K562 (cell line): ENCODE results near the gene CCN5. TPM values are rescaled to one million over a fixed set of nuclear protein-coding genes. Genes with fewer than 3 reads are reported as not detected.

ENCODE experiments used
- ATAC-seq: fragments of 200-7000 bp; cut with Tn5 transposase; 3 replicates; pipeline ENCODE4 v1.9.1; 2020; ENCODE audit warnings: moderate library complexity
- BruUV-seq: library from RNA; stranded (reverse); fragments of 400-500 nt; replicated peaks from 2 replicates; lab custom pipeline; 2021; lab: Mats Ljungman, UMichigan
- CTCF ChIA-PET: fragments of 300-600 bp; formaldehyde crosslinking; extraction: SDS; loops from one replicate; lab custom pipeline; 2021; ENCODE audit warnings: low intra/inter-chr PET ratio; lab: Yijun Ruan, JAX
- POLR2A ChIA-PET: fragments of 300-600, 350-650 bp; sonication (Branson Sonifier 250); formaldehyde crosslinking; extraction: SDS; loops from one replicate; lab custom pipeline; 2021; ENCODE audit warnings: antibody characterized with exemption, inconsistent platforms; lab: Yijun Ruan, JAX
- DNase-seq, 4 experiments: peaks; one replicate each; pipeline versions ENCODE4 v3.0.0 to v3.0.0-alpha.2; 2011 to 2018; ENCODE audit warnings: low spot score in 3 of 4, mixed read lengths in 3 of 4; ENCODE audit errors: extremely low read depth in 1 of 4
- FAIRE-seq: peaks from 2 replicates; lab custom pipeline; 2011; peaks lifted over from hg19 to GRCh38; lab: Jason Lieb, UNC
- H2AFZ ChIP-seq: 2 replicates; pipeline ENCODE4 v1.6.0; 2011; ENCODE audit warnings: low read depth, low read length, control low read depth, inconsistent platforms
- H3K27ac ChIP-seq: fragments of 200-600 bp; 3 replicates; pipeline ENCODE4 v1.8.0; 2011; ENCODE audit warnings: low read depth, mild to moderate bottlenecking, control low read depth, inconsistent platforms, low read length, moderate library complexity, mixed read lengths; ENCODE audit errors: extremely low read depth
- H3K27me3 ChIP-seq, 2 experiments: fragments of 300-600 bp in 1 of 2; 2 replicates in 1 of 2; 3 replicates in 1 of 2; pipeline versions ENCODE4 v1.6.0 to v1.8.0; 2011; ENCODE audit warnings: inconsistent platforms in 2 of 2, low read length in 2 of 2, mild to moderate bottlenecking in 1 of 2, mixed read lengths in 1 of 2, moderate library complexity in 1 of 2; ENCODE audit not compliant: control insufficient read depth in 2 of 2, insufficient read depth in 2 of 2
- H3K36me3 ChIP-seq: fragments of 300-600 bp; 3 replicates; pipeline ENCODE4 v1.8.0; 2011; ENCODE audit warnings: mild to moderate bottlenecking, low read length, inconsistent platforms; ENCODE audit not compliant: control insufficient read depth, insufficient read depth
- H3K4me1 ChIP-seq, 2 experiments: fragments of 200-600 bp in 1 of 2; replicated peaks in 1 of 2; 2 replicates in 1 of 2; 3 replicates in 1 of 2; pipeline versions ENCODE4 v1.5.1 to v1.8.0; 2011; ENCODE audit warnings: inconsistent platforms in 2 of 2, low read length in 2 of 2, mild to moderate bottlenecking in 1 of 2, mixed read lengths in 1 of 2, moderate library complexity in 1 of 2; ENCODE audit not compliant: control insufficient read depth in 2 of 2, insufficient read depth in 2 of 2
- H3K4me2 ChIP-seq: 2 replicates; pipeline ENCODE4 v1.6.1; 2011; ENCODE audit warnings: low read length, control low read depth, inconsistent platforms, mixed read lengths; ENCODE audit not compliant: insufficient read depth
- H3K4me3 ChIP-seq: fragments of 200-600 bp; sonication (generic), shearing (Covaris generic); 2 replicates; pipeline ENCODE4 v1.5.1; 2016; ENCODE audit warnings: control low read depth, inconsistent platforms
- H3K79me2 ChIP-seq: fragments of 200-600 bp; 3 replicates; pipeline ENCODE4 v1.8.0; 2011; ENCODE audit warnings: low read length, inconsistent platforms; ENCODE audit not compliant: control insufficient read depth, insufficient read depth
- H3K9ac ChIP-seq, 2 experiments: 2 replicates each; pipeline versions ENCODE4 v1.6.0 to v1.6.1; 2011; ENCODE audit warnings: low read depth in 2 of 2, low read length in 2 of 2, control low read depth in 1 of 2, inconsistent platforms in 1 of 2, mild to moderate bottlenecking in 1 of 2, mixed read lengths in 1 of 2; ENCODE audit not compliant: insufficient read depth in 1 of 2
- H3K9me1 ChIP-seq: one replicate; pipeline ENCODE4 v1.6.0; 2011; ENCODE audit warnings: inconsistent platforms, mild to moderate bottlenecking, low read length, moderate library complexity; ENCODE audit not compliant: control insufficient read depth, insufficient read depth
- H3K9me3 ChIP-seq: replicated peaks from 2 replicates; pipeline ENCODE4 v1.5.1; 2011; ENCODE audit warnings: low read depth, low read length, inconsistent platforms; ENCODE audit not compliant: control insufficient read depth, insufficient read depth
- H4K20me1 ChIP-seq: replicated peaks from 2 replicates; pipeline ENCODE4 v1.6.1; 2011; ENCODE audit warnings: low read length, inconsistent platforms, mixed read lengths; ENCODE audit not compliant: control insufficient read depth, insufficient read depth
- ARID1B ChIP-seq: fragments of 450-650 bp; IDR thresholded peaks from 2 replicates; pipeline ENCODE4 v1.6.1; 2016; ENCODE audit warnings: antibody characterized with exemption, mild to moderate bottlenecking, inconsistent platforms
- DLX4 ChIP-seq: fragments of 250-450 bp; sonication (Bioruptor Pico); IDR thresholded peaks from 2 replicates; pipeline ENCODE4 v1.6.1; 2021; ENCODE audit warnings: mild to moderate bottlenecking
- ESRRB ChIP-seq: fragments of 250-450 bp; sonication (Bioruptor Pico); IDR thresholded peaks from 2 replicates; pipeline ENCODE4 v1.5.0; 2020; ENCODE audit warnings: mild to moderate bottlenecking, moderate library complexity, borderline replicate concordance
- FOSL1 ChIP-seq: fragments of 200-800 bp; sonication (Bioruptor generic); conservative IDR thresholded peaks from 2 replicates; pipeline ENCODE4 v1.6.1; 2016; ENCODE audit warnings: missing genetic modification characterization, missing compliant biosample characterization
- NKRF ChIP-seq: fragments of 450-650 bp; IDR thresholded peaks from 2 replicates; pipeline ENCODE4 v1.6.1; 2016; ENCODE audit warnings: borderline replicate concordance
- PTBP1 ChIP-seq: fragments of 200-400 bp; formaldehyde crosslinking; IDR thresholded peaks from 2 replicates; pipeline ENCODE4 v1.6.1; 2017; ENCODE audit warnings: low read depth, low read length
- RBM14 ChIP-seq: fragments of 200-400 bp; formaldehyde crosslinking; IDR thresholded peaks from 2 replicates; pipeline ENCODE4 v1.6.1; 2018; ENCODE audit warnings: low read depth, mild to moderate bottlenecking, low read length, moderate library complexity, borderline replicate concordance; ENCODE audit not compliant: insufficient read depth
- RCOR1 ChIP-seq, 2 experiments: IDR thresholded peaks; 2 replicates each; pipeline ENCODE4 v1.6.1; 2012; ENCODE audit warnings: low read depth in 2 of 2, low read length in 2 of 2, borderline replicate concordance in 1 of 2, improper control_type of control experiment in 1 of 2
- TAL1 ChIP-seq: fragments of 450-650 bp; IDR thresholded peaks from 2 replicates; pipeline ENCODE4 v1.6.1; 2016; ENCODE audit warnings: mild to moderate bottlenecking
- VEZF1 ChIP-seq: fragments of 200-800 bp; sonication (Bioruptor generic); IDR thresholded peaks from 2 replicates; pipeline ENCODE4 v1.6.1; 2017; ENCODE audit warnings: missing genetic modification characterization, missing compliant biosample characterization
- ZBTB12 ChIP-seq: fragments of 250-450 bp; sonication (Bioruptor Pico); IDR thresholded peaks from 2 replicates; pipeline ENCODE4 v1.4.0; 2020
- ZNF143 ChIP-seq: sonication (generic); formaldehyde crosslinking; IDR thresholded peaks from 2 replicates; pipeline ENCODE4 v1.9.0; 2022; ENCODE audit warnings: mild to moderate bottlenecking, missing genetic modification reagents
- ZNF184 ChIP-seq: sonication (generic); formaldehyde crosslinking; IDR thresholded peaks from 2 replicates; pipeline ENCODE4 v1.5.0; 2020; ENCODE audit warnings: missing genetic modification reagents
- WGBS: fragments of 100-300 bp; shearing (Covaris generic); methylation state at CpG from one replicate; pipeline ENCODE4 v1.1.6; 2016; ENCODE audit warnings: low coverage, mixed read lengths; ENCODE audit not compliant: insufficient coverage; ENCODE audit errors: missing lambda C conversion rate; 5-methylcytosine and 5-hydroxymethylcytosine counted together
- in situ Hi-C: fragments of 300-500 bp; cut with MboI; formaldehyde crosslinking; loops from 4 replicates; pipeline ENCODE4 v1.15.0; 2018; ENCODE audit warnings: inconsistent platforms, mixed read lengths
- intact Hi-C: fragments of 100-400 bp; cut with micrococcal nuclease; formaldehyde crosslinking; loops from 2 replicates; pipeline ENCODE4 v1.14.2; 2022
- polyA plus RNA-seq, 8 experiments: library from polyadenylated mRNA; depleted of rRNA in 4 of 8; stranded (reverse) in 5 of 8; unstranded in 3 of 8; fragments of >200 nt; fragmentation: Nextera tagmentation in 2 of 8; fragmentation: Illumina TruSeq in 1 of 8; extraction: Ambion mirVana in 2 of 8; extraction: Trizol in 1 of 8; gene quantifications; 2 replicates each; pipeline versions ENCODE4 v1.2.1 to v1.2.3, GENCODE V29; 2011 to 2014; ENCODE audit warnings: inconsistent platforms in 1 of 8, missing spikeins in 1 of 8
- total RNA-seq, 7 experiments: library from RNA; depleted of rRNA in 6 of 7; stranded (reverse); fragments of >200 nt in 6 of 7; fragmentation: Illumina TruSeq in 2 of 7; extraction: Trizol in 2 of 7; gene quantifications; 2 replicates each; pipeline versions ENCODE4 v1.2.1 to v1.2.3, GENCODE V29; 2011 to 2021; ENCODE audit warnings: low replicate concordance in 1 of 7

Gene CCN5
- total and polyA plus RNA-seq, 9 of the 15 experiments (the other 6 are each of a cell fraction or from before 2014, with no cell fraction given): not detected

GRCh38 chr20:44678990-44679611 is 36.1 kb upstream of the CCN5 start:
- FAIRE-seq (no peak), DNase-seq (peak in 2 of 4 experiments; percentile 41 to 56), ATAC-seq (peak; percentile 67)
- Histone ChIP-seq H3K4me3 (no peak overlapping the region), H3K79me2 (no peaks in the 10 kb centered on the region), H3K4me1 (peaks cover 5 to 7% of the 10 kb centered on the region in 2 experiments; a peak in 3 of 5 replicates), H2AFZ (no peak overlapping the region), H3K4me2 (peak overlapping the region; percentile 12; the same call in 1 of the 2 replicates), H3K27me3 (peaks cover 3 to 19% of the 10 kb centered on the region in 2 experiments; a peak in 4 of 5 replicates), H3K27ac (no peak overlapping the region), H3K9me1 (no peaks in the 10 kb centered on the region), H3K9me3 (no peaks in the 10 kb centered on the region), H3K36me3 (no peaks in the 10 kb centered on the region), H4K20me1 (no peaks in the 10 kb centered on the region; the same call in 1 of the 2 replicates), H3K9ac (peak overlapping the region in 1 of 2 experiments; percentile 36; a peak in 1 of 4 replicates)
- in situ Hi-C loops (no loop called here), intact Hi-C loops (no loop called here)
- ChIA-PET CTCF (no interaction called here), POLR2A (interaction anchor here (0.9 to 1.0 kb wide), 2 partner anchors 17 to 68 kb away, joined by 3 read pairs; no protein-coding TSS in a partner anchor)
- WGBS: 2% methylated on average over 12 of the region's 12 CpGs
- BruUV-seq: no TSS peak
- TF ChIP-seq ZBTB12 (no peak), ZNF143 (CRISPR knock-in tag) (no peak), ZNF184 (CRISPR knock-in tag) (no peak), NKRF (no peak), ESRRB (CRISPR knock-in tag) (no peak), RBM14 (no peak), PTBP1 (no peak), FOSL1 (tag) (peak; percentile 73), RCOR1 (IDR thresholded peaks at IDR 0.05; ENCODE audit: borderline replicate concordance in 1 of 2, low read depth in 2 of 2, low read length in 2 of 2) (peak in 1 of 2 experiments; percentile 64; a peak in 2 of 4 replicates), DLX4 (no peak), VEZF1 (CRISPR knock-in tag) (0 out of 2 replicates have a peak, but pooled peaks have one; percentile 22), ARID1B (peak; percentile 50; the same call in 1 of the 2 replicates), TAL1 (peak; percentile 20; the same call in 1 of the 2 replicates)
